Frontal cortex (tissue), 4 donors: Measurements from ENCODE around the gene NGEF. TPM values are rescaled to one million over a fixed set of nuclear protein-coding genes. Genes with fewer than 3 reads are reported as not detected.

Experiments used
- DNase-seq, 2 donors: peaks; one replicate each; pipeline ENCODE4 v3.0.0; 2012; ENCODE audit warnings: low spot score in 2 of 2
- FAIRE-seq: peaks from 2 replicates; lab custom pipeline; 2012; peaks lifted over from hg19 to GRCh38; lab: Jason Lieb, UNC
- total RNA-seq: library from RNA; depleted of rRNA; stranded (reverse); fragments of >200 nt; gene quantifications from one replicate; pipeline ENCODE4 v1.2.3, GENCODE V29; 2014
- donor health status: control.
- donor health status: control.
- donor health status: control.

The NGEF gene
- total RNA-seq, 1 donor from 2014 or later = 50.1 TPM

GRCh38 chr2:232889876-232890401 is 123.1 kb downstream of the NGEF start:
- FAIRE-seq (no peak), DNase-seq (no peak)

DNA sequence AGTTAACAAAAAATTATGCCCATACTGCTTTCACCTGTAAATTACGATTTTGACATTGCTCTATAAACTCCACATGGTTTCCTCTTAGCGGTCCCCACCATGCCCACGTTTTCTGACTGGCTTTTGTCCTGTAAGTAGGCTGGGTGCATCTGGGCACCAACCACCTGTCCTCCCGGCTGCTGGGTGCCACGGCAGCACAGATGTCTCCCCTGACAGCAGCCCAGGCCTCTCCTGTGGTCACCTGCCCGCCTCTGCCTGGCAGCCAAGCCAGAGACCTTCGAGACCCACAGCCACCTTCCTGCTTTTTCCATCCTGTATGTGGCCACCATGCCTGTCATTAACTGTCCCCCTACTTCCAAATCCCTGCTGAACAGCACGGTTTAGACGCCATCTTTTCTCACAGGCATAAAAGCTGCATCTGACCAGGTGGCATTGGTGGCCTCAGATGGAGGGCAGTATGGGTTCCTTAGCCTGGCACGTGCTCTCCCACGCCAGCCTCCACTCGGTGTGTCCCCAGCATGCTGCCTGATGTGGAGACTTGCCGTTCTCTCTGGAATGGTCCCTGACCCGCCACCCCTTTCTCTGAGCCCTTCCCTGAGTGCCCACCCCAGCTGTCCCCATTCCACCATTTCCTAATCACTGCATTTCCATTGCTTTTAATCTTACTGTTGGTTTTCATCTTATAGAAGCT is 124.1 kb downstream of the NGEF start:
- DNase-seq = no peak
- no peak for FAIRE-seq

- DNase-seq (no peak), FAIRE-seq (no peak)
These were observed 124.8 kb downstream of the NGEF start for GRCh38 chr2:232888099-232888836.

DNA sequence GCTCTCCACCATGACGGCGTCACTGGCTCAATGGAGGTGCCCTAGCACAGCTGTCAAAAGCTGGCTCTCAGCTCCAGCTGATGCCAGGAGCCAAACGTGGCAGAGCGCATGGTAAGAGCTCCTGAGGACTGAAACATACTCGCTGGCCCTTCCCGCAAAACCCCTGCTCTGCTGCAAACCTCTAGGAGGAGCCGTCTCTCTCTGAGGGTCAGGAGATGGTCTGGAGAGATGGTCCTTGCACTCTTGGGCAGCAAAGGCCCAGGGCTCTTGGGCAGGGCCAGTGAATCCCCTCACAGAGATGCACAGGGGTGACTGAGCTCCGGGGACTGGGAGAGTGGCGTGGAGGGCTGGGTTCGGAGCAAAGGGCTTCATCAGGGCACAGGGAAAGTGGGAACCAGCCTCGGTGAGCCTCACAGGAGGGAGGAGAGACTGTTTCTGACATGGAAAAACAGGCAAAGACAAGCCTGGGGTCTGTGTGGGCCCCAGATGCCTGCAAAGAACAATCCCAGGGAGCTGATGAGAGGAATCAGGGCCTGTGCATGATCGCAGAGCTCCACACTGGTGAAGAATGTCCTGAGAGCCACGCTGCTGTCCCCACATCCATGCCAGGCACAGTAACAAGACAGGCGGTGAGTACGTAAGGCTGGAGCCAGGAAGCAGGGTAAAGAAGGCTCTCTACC is 125.7 kb downstream of the NGEF start:
- DNase-seq (no peak), FAIRE-seq (no peak)

DNA sequence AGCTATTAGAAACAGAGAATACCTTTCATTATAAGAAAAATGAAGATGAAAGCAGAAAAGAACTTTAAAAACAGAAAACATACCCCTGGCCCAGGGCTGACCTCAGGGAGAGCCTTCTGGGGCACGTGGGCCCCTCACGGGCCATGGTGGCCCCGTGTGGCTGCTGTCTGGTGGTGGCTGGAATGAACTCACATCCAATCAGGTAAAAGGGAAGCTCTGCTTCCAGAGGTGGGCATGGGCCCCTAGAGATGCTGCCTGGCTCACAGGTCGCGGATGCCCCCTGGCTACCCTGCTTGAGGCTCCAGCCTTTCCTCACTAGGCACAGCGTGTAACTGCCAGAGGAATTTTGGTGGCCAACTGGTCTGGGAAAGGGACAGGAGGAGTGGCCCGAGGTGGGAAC is 126.4 kb downstream of the NGEF start:
- no peak for DNase-seq
- FAIRE-seq = no peak

DNA sequence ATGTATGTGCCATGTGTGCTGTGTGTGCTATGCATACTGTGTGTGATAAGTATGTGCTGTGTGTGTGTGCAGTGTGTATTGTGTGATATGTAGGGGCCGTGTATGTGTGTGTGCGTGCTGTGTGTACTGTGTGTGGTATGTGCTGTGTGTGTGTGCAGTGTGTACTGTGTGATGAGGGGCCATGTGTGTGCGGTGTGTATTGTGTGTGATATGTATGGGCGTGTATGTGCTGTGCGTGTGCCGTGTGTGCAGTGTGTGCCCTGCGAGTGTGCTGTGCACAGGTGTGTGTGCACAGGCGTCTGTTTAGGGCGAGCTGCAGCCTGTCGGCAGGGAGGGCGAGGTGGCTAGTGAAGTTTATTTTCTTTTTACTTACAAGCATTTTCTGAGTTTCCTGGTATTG is 126.9 kb downstream of the NGEF start:
- FAIRE-seq (no peak), DNase-seq (no peak)

- FAIRE-seq (no peak), DNase-seq (no peak)
These were observed 127.6 kb downstream of the NGEF start for GRCh38 chr2:232885264-232885961.

DNA sequence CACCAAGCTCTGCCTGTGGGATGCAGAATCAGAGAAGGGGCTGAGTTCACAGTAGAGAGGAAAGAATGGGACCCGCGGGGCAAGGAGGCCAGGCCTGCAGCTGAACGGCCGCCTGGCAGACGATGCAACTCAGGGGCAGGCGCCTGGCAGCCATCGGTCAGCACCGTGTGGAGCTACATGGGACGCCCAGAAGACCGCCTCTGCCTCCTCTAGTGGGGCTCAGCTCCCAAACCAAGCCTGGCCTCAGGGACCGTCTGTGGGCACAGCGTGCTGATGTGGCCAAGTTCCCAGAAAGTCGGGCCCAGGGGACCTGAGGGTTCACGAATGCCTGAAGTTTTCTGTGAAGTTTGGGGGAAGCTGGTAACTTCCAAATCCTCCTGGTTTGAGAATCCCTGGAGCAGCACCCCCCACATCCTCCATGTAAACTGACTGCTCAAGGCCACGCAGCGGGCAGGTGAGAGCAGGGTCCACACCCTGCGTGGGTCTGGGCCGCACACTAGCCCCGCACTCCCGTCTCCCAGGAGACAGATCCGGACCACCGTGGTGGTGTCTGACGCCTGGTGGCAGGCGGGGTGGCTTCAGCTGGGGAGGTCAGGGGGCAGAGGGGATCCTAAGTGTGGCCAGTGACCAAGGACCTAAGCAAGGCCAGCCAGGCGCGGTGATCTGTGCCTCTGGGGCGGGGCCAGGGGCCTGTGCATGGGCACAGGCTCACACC is 128.3 kb downstream of the NGEF start:
- DNase-seq (no peak), FAIRE-seq (no peak)

- no peak for DNase-seq
- no peak for FAIRE-seq
These were observed 129.0 kb downstream of the NGEF start for GRCh38 chr2:232884001-232884421.

GRCh38 chr2:232883116-232883721 is 129.8 kb downstream of the NGEF start:
- FAIRE-seq (no peak), DNase-seq (no peak)

- DNase-seq = no peak
- no peak for FAIRE-seq
These were observed 130.4 kb downstream of the NGEF start for GRCh38 chr2:232882505-232883115.

DNA sequence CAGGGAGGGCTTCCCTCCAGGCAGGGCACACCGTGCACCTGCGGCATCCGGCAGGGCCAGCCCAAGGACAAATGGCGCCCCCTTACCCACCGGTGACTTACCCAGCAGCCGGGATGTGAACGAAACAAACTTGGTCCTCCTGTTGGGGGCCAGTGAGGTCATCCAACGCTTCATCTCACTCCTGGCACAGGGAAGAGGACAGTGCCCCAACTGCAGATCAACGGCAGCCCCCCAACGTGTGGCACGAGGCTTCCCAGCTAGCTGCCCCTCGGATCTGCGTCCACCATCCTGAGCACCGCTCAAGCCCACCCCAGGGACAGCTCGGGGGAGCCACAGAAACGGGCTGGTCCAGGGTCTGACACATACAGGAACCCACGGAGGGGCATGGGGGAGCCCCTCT is 131.0 kb downstream of the NGEF start:
- no peak for FAIRE-seq
- DNase-seq = no peak

DNA sequence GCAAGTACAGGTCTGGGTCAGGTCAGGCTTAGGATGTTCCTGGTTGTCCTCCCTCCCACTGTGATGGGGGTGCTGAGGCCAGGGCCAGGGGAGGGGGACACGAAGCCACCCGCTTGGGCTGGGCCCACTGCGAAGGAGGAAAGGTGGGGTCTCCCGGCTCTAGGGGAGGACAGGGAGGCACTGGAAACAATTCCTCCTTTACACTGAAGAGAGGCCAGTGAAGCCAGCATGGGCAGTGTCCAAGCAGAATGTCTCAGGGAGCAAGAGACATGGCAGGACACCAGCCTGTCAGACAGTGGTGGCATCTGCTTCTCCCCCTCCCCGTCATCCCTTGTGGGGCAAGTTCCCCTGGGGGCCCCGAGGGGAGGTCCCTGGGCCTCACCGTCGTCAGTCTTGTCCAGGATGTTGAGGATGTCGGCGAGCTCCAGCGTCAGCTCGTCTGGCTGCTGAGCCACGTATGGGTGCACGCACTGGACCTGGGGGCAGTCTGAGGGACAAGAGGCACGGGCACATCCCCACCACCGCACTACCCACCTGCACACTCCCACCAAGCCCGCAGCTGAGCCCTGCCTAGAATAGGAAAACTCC is 132.2 kb downstream of the NGEF start:
- no peak for DNase-seq
- no peak for FAIRE-seq

DNA sequence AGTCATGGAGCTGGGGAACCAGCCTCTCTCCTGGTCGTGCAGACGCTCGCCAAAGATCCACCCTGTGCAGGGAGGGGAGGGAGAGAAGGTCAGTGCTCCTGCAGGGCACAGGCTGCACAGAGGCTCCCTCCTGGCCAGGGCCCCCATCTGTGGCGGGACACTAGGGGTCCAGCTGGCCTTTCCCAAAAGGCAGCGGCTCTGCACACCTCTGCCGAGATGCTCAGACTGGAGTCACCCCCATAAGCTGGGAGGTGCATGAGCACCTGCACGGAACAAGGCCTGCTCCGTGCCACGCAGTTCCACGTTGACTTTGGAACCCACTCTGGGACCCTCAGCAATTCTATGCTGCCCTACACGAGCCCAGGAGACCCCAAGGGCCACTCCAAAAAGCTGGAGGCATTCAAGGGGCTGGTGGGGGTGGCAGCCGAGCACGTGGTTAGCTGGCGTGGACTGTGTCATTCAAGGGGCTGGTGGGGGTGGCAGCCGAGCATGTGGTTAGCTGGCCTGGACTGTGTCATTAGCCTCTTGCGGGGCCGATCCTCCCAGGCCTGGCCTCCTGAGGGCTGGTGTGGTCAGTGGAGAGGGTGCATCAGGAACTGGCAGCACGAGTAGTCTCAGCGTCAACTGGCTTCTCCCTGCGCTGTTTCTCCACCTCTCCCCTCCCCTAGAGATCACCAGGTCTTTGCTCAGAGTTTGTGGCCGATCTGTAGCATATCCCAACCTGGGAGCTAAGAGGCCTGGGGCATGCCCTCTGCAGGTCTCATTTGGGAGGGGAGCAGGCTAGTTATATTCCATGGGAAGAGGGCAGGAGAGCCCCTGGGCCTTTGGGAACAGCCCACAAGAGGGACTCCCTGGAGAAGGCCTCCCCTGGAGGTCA is 133.2 kb downstream of the NGEF start:
- DNase-seq = no peak
- no peak for FAIRE-seq

DNA sequence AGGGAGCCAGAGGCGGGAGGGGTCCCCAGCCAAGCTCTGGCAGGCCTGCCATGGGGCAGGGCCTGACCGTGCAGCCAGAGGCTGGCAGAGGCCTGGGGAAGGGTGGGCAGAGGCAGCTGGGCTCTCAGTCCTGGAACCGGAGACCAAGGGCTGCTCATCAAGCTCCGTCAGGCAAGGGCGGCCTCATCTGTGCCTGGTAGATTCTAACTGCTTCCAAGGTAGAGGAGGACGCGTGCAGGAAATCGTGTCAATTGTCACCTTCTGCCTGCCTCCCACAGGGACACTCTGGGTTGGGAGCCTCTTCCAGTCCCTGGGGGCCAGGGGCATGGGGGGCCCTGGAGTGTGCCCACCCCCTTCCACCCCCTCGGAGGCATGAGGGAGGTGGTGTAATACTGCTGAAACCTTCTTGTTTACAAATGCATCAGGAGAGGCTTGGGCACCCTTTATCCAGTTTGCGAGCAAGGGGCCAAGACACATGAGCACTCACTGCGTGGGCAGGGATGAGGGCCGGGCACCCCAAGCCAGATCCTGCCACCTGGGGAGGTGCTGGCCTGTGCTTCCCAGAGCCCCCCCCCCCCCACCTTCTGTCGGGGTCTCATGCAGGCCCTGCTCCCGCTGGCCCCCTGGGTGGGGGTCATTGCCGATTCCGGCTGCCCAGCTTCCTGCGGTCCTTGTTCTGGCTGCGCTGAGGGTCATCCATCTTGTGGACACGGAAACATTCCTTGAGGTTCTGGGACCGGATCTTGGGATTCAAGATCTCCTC is 134.0 kb downstream of the NGEF start:
- FAIRE-seq (no peak), DNase-seq (peak in 1 of 2 donors; percentile 35)

- DNase-seq = no peak
- no peak for FAIRE-seq
These were observed 135.0 kb downstream of the NGEF start for GRCh38 chr2:232877940-232878511.
